Measurements from ENCODE around the gene HDHD5.
"Not testable (repeated sequence)": the region's sequence is repeated elsewhere in the genome, so short reads cannot be mapped to it uniquely, and the experiment has no call there.

The HDHD5 gene

GRCh38 chr22:17157714-17158113 lies 1.4 kb downstream of the HDHD5 start:
- ATAC-seq = no peak
- no peak for TF ChIP-seq OSR1 (CRISPR knock-in tag; IDR thresholded peaks at IDR 0.05)
- no peak for TF ChIP-seq RARB (CRISPR knock-in tag; IDR thresholded peaks at IDR 0.05)
- TF ChIP-seq ZNF70 (CRISPR knock-in tag; IDR thresholded peaks at IDR 0.05) = no peak
- TF ChIP-seq ZNF8 (CRISPR knock-in tag; IDR thresholded peaks at IDR 0.05) = no peak

- no peak for TF ChIP-seq CSRNP3 (CRISPR knock-in tag; IDR thresholded peaks at IDR 0.05)
- TF ChIP-seq RARB (CRISPR knock-in tag; IDR thresholded peaks at IDR 0.05) = no peak
- no peak for ATAC-seq
Measured at GRCh38 chr22:17155941-17156340, 3.1 kb downstream of the HDHD5 start.

- ATAC-seq = no peak
- TF ChIP-seq ZNF8 (CRISPR knock-in tag; IDR thresholded peaks at IDR 0.05) = no peak
- TF ChIP-seq OSR1 (CRISPR knock-in tag; IDR thresholded peaks at IDR 0.05) = no peak
- no peak for TF ChIP-seq ISL1 (CRISPR knock-in tag; IDR thresholded peaks at IDR 0.05)
- TF ChIP-seq SNAI2 (CRISPR knock-in tag; IDR thresholded peaks at IDR 0.05) = no peak
- no peak for TF ChIP-seq GLIS3 (CRISPR knock-in tag; IDR thresholded peaks at IDR 0.05)
- no peak for TF ChIP-seq CREB5 (CRISPR knock-in tag; IDR thresholded peaks at IDR 0.05; ENCODE audit: low read depth)
- no peak for TF ChIP-seq TOX (CRISPR knock-in tag; IDR thresholded peaks at IDR 0.05; ENCODE audit: borderline replicate concordance)
- no peak for TF ChIP-seq CSRNP3 (CRISPR knock-in tag; IDR thresholded peaks at IDR 0.05)
- no peak for TF ChIP-seq PATZ1 (CRISPR knock-in tag; IDR thresholded peaks at IDR 0.05; ENCODE audit: borderline replicate concordance)
- TF ChIP-seq CSDC2 (CRISPR knock-in tag; IDR thresholded peaks at IDR 0.05) = no peak
Measured at GRCh38 chr22:17152971-17153370, 6.1 kb downstream of the HDHD5 start.

GRCh38 chr22:17152340-17152739 lies 6.7 kb downstream of the HDHD5 start:
- no peak for TF ChIP-seq PPARA (CRISPR knock-in tag; IDR thresholded peaks at IDR 0.05; ENCODE audit: borderline replicate concordance)
- TF ChIP-seq ARNTL (CRISPR knock-in tag; IDR thresholded peaks at IDR 0.05; ENCODE audit: borderline replicate concordance, low read depth) = no peak
- TF ChIP-seq ZNF70 (CRISPR knock-in tag; IDR thresholded peaks at IDR 0.05) = no peak
- TF ChIP-seq ZNF565 (CRISPR knock-in tag; conservative IDR thresholded peaks at IDR 0.05; ENCODE audit: low read depth) = no peak
- ATAC-seq = no peak

GRCh38 chr22:17149076-17149815 lies 9.8 kb downstream of the HDHD5 start:
- no peak for ATAC-seq

GRCh38 chr22:17147458-17147857 lies 11.6 kb downstream of the HDHD5 start:
- ATAC-seq = not testable (repeated sequence)

More at GRCh38 chr22:17149076-17149815, 9.8 kb downstream of the HDHD5 start:
- TF ChIP-seq ZFP30 (CRISPR knock-in tag; IDR thresholded peaks at IDR 0.05) = no peak
- no peak for TF ChIP-seq POU6F1 (CRISPR knock-in tag; IDR thresholded peaks at IDR 0.05; ENCODE audit: borderline replicate concordance, low read depth)
- no peak for TF ChIP-seq TSHZ2 (CRISPR knock-in tag; IDR thresholded peaks at IDR 0.05)
